ENCODE measurements around the gene SEC31A. TPM values are rescaled to one million over a fixed set of nuclear protein-coding genes. Genes with fewer than 3 reads are reported as not detected.

The SEC31A gene
- total and polyA plus RNA-seq, 9 donors, result 142 to 388 (median 287) TPM

DNA sequence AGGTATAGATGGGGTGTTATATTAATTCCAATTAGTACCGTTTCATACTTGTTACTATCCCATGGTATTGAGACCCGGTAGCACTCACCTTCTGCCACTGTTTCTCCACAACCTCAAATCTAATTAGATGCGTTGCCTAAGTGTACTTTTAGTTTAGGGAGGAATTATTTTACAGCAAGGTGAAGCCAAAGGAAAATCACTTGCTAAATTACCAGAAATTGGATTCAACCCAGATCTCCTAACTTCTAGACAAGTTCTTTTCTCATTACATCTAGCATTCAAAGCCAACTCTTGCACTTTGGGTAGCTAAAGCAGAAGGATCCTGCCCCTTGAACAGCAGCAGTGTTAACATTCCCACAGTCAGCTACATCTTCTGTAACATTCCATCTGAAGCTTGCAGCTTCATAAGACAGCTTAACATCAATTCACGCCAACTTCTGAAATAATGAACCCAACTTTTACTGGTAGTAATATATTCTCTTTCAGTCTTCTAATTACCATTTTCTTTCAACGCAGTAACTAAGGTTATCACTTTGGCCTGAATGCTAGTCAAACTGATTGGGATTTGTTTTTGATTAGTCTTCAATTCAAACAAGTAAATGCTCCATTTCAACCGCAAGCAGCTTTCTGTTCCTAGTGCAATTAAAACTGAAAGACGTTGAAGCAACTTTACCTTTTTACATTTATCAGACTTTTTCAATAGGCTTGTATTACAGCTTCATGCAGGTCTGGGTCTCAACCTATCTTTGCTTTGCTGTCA lies 934 bp upstream of the SEC31A start:
- Histone ChIP-seq H3K4me1 (ENCODE audit: insufficient read depth) (peaks cover 13% of the 10 kb centered on the region), H3K36me3 (no peaks in the 10 kb centered on the region), H3K4me3 (peak overlapping the region; percentile 76), H3K27ac (peak overlapping the region; percentile 39 to 93), H3K9me3 (no peaks in the 10 kb centered on the region), H3K27me3 (no peaks in the 10 kb centered on the region)
- intact Hi-C loops (cut with DNase I), result loop anchor here in 3 of 4 donors (5.0 to 10.0 kb wide), 4 partner anchors 97 to 143 kb away; partner anchors contain the start of genes LIN54 (in 2 of the 3), COPS4 (in 1 of the 3) and SCD5 (in 1 of the 3)
- no peak for TF ChIP-seq EP300 (IDR thresholded peaks at IDR 0.05)
- TF ChIP-seq, protein P1, sequence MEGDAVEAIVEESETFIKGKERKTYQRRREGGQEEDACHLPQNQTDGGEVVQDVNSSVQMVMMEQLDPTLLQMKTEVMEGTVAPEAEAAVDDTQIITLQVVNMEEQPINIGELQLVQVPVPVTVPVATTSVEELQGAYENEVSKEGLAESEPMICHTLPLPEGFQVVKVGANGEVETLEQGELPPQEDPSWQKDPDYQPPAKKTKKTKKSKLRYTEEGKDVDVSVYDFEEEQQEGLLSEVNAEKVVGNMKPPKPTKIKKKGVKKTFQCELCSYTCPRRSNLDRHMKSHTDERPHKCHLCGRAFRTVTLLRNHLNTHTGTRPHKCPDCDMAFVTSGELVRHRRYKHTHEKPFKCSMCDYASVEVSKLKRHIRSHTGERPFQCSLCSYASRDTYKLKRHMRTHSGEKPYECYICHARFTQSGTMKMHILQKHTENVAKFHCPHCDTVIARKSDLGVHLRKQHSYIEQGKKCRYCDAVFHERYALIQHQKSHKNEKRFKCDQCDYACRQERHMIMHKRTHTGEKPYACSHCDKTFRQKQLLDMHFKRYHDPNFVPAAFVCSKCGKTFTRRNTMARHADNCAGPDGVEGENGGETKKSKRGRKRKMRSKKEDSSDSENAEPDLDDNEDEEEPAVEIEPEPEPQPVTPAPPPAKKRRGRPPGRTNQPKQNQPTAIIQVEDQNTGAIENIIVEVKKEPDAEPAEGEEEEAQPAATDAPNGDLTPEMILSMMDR (IDR thresholded peaks at IDR 0.05), result no peak
- TF ChIP-seq POLR2A (IDR thresholded peaks at IDR 0.05), result no peak
- 12 to 19% (median 13%) methylated on average over 7 of the region's 7 CpGs for WGBS, 3 donors
- DNase-seq, result no peak

DNA sequence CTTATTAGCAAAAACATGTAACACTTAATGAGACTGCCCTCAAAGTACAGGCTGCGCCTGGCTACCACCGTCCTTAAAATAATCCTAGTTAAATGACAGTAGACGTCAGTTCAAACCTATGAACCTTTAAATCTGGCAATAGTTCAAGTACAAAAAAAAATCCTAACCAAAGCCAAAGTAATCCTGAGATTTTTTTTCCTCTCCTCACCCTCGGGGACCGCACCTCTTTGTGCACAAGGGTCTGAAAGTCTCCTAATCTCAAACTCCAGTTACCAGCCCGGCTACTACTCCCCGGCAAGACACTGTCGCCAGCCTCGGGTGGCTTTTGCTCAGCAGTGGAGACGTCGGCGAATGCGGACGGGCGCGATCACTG lies 439 bp downstream of the SEC31A start:
- WGBS, 3 donors, result 0 to 1% (median 0%) methylated on average over 16 of the region's 16 CpGs
- intact Hi-C loops (cut with DNase I), result loop anchor here in 3 of 4 donors (5.0 to 10.0 kb wide), 4 partner anchors 96 to 144 kb away; partner anchors contain the start of genes LIN54 (in 2 of the 3), COPS4 (in 1 of the 3) and SCD5 (in 1 of the 3)
- Histone ChIP-seq H3K36me3 (no peaks in the 10 kb centered on the region), H3K4me1 (ENCODE audit: insufficient read depth) (peaks cover 13% of the 10 kb centered on the region), H3K27me3 (no peaks in the 10 kb centered on the region), H3K9me3 (no peaks in the 10 kb centered on the region), H3K4me3 (peak overlapping the region; percentile 76), H3K27ac (peak overlapping the region; percentile 39 to 93)
- DNase-seq, result no peak
- TF ChIP-seq, protein P1 (IDR thresholded peaks at IDR 0.05), result no peak
- TF ChIP-seq POLR2A (IDR thresholded peaks at IDR 0.05) (no peak), EP300 (IDR thresholded peaks at IDR 0.05) (no peak)

DNA sequence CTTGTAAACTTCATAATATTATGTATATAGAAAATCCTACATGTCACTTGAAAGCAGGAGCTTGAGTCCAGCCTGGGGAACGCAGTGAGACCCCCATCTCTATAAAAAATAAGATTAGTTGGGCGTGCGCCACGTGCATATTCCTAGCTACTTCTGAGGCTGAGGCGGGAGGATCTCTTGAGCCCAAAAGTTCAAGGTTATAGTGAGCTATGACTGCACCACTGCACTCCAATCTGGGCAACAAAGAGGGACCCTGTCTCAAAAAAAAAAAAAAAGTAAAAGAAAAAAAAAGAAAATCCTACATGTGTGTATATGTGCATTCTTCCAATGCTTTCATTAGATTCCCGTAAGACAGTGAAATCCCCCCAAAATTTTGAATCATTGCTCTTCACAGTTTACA lies 1.7 kb downstream of the SEC31A start:
- DNase-seq, result no peak
- intact Hi-C loops (cut with DNase I), result no loop called here
- WGBS, 3 donors, result 12 to 23% (median 18%) methylated on average over 6 of the region's 6 CpGs
- no peaks in the 10 kb centered on the region for H3K36me3 ChIP-seq
- H3K27ac ChIP-seq, result peak overlapping the region in 1 of 2 donors; percentile 93
- TF ChIP-seq POLR2A (IDR thresholded peaks at IDR 0.05) (no peak), EP300 (IDR thresholded peaks at IDR 0.05) (no peak)
- TF ChIP-seq, protein P1 (IDR thresholded peaks at IDR 0.05), result no peak
- H3K4me3 ChIP-seq, result peak overlapping the region; percentile 76
- peaks cover 10% of the 10 kb centered on the region for H3K4me1 ChIP-seq (ENCODE audit: insufficient read depth)
- H3K9me3 ChIP-seq, result no peaks in the 10 kb centered on the region
- no peaks in the 10 kb centered on the region for H3K27me3 ChIP-seq

DNA sequence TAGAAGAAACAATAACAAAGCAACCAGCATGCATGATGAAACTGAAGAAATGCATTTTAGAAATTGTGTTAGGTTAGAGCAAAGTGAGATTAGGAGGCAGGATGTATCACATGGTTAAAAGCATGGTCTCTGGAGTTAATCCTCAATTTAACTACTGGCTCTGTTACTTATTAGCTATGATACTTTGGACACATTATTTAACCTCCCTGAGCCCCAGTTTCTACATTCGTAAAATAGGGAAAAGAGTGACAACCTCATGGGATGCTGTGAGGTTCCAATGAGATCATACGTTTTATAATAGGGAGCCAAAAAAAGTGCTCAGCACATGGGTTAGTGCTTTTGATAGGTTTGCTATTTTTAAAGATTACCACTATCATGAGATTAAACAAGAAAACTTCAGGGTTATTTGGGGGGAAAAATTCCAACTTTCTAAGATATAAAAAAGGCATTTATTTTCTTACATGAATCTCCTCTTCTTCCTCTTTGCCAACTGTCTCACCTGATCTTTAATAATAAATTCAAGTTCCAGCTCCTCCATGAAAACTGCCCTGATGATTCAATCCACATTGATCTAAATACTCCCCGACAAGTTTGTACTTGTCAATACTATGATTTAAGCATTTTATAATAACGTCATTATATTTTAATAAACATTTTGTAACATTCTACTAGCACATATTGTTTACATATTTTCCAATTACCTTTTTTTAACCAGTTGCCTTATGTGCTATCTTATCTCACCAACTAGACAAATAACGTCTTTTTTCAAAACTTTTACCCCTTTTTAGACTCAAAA lies 4.6 kb downstream of the SEC31A start:
- 10 to 15% (median 11%) methylated on average over 5 of the region's 5 CpGs for WGBS, 3 donors
- no peaks in the 10 kb centered on the region for H3K9me3 ChIP-seq
- H3K4me1 ChIP-seq (ENCODE audit: insufficient read depth), result peaks cover 7% of the 10 kb centered on the region
- H3K36me3 ChIP-seq, result no peaks in the 10 kb centered on the region
- TF ChIP-seq EP300 (IDR thresholded peaks at IDR 0.05) (no peak), POLR2A (IDR thresholded peaks at IDR 0.05) (no peak)
- TF ChIP-seq, protein P1 (IDR thresholded peaks at IDR 0.05), result no peak
- intact Hi-C loops (cut with DNase I), result no loop called here
- no peaks in the 10 kb centered on the region for H3K27me3 ChIP-seq
- DNase-seq, result no peak
- no peak overlapping the region for H3K27ac ChIP-seq
- H3K4me3 ChIP-seq, result no peak overlapping the region
